ENCODE data around the gene CFAP221. TPM values are rescaled to one million over a fixed set of nuclear protein-coding genes. Genes with fewer than 3 reads are reported as not detected.

The CFAP221 gene
- total RNA-seq = not detected in 2 replicates
- long read RNA-seq = 0 reads

DNA sequence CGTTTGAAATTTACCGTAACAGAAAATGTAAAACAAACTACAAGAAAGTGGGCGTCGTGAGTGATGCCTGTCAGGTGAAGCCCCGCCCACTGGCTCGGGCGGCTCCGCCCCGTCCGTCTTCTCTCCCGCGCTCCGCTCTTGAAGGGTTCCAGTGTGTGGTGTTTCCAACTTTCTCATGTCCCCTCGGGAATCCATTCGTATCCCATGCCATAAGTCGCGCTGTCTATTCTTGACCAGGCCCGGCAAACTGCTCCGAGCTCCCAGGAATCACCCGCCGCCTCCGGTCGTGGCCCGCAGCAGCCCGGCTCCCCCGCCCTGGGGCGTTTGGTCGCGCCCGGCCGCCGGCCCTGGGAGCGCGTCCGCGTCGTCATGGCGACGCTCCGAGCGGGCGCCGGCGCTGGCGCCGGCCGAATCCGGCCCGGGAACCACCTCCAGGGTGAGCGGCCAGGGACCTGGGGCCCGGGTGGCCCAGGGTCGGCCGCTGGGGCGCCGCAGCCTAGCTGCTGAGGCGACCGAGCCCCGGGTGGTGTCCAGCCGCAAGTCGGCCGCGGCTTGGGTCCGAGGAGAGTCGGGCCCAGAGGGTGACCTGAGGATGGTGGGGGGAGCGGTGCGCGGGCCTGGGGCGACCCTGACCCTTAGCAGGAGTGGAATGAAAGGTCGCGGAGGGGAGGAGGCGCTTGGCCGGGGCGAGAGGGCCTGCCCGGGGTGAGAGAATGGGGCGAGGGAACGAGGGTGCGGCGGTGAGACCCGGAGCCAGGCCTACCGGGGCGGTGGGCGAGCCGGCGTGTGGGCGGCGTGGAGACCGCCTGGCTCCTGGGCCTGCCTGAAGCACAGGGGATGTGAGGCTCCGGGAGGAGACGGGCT lies at the start of gene CFAP221:
Gene CFAP221, plus strand, starts transcription at position 375 of the 864 bp plus-strand sequence. CDS start 1,683 bp downstream, outside the sequence.
- TF ChIP-seq, protein P1, sequence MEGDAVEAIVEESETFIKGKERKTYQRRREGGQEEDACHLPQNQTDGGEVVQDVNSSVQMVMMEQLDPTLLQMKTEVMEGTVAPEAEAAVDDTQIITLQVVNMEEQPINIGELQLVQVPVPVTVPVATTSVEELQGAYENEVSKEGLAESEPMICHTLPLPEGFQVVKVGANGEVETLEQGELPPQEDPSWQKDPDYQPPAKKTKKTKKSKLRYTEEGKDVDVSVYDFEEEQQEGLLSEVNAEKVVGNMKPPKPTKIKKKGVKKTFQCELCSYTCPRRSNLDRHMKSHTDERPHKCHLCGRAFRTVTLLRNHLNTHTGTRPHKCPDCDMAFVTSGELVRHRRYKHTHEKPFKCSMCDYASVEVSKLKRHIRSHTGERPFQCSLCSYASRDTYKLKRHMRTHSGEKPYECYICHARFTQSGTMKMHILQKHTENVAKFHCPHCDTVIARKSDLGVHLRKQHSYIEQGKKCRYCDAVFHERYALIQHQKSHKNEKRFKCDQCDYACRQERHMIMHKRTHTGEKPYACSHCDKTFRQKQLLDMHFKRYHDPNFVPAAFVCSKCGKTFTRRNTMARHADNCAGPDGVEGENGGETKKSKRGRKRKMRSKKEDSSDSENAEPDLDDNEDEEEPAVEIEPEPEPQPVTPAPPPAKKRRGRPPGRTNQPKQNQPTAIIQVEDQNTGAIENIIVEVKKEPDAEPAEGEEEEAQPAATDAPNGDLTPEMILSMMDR (IDR thresholded peaks at IDR 0.05) = no peak
- no peaks in the 10 kb centered on the region for H3K9me3 Mint-ChIP-seq (ENCODE audit: unreplicated experiment)
- H3K4me3 Mint-ChIP-seq (ENCODE audit: unreplicated experiment) = peak within 1 kb of the TSS; percentile 74
- DNase-seq (ENCODE audit: extremely low spot score, unreplicated experiment) = no peak
- H3K4me1 Mint-ChIP-seq (ENCODE audit: unreplicated experiment) = peaks cover 6% of the 10 kb centered on the region
- H3K36me3 Mint-ChIP-seq (ENCODE audit: unreplicated experiment) = no peaks in the 10 kb centered on the region
- H3K27me3 Mint-ChIP-seq (ENCODE audit: unreplicated experiment) = peaks cover 46% of the 10 kb centered on the region
- no peak within 1 kb of the TSS for H3K27ac Mint-ChIP-seq (ENCODE audit: unreplicated experiment)

DNA sequence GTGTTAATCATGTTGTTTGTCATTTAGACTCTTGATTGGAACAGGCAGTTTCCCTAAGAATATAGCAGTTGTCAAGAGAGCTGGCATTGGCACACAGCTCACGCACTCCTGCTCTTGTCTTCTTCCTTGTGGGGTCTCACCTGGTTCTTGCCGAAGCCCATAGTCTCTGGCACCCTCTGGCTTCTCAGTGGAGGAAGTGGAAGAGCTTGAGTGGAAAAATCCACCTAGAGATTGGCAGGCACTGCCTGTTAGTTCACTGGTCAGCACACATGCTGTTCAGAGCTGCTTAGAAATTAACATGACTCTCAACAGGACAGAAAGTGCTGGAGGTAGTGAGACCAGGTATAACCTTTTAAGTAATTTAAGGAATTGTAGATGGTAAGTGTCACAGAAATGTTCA lies 48.3 kb upstream of the CFAP221 start:
- H3K4me3 Mint-ChIP-seq (ENCODE audit: unreplicated experiment) = no peak overlapping the region
- DNase-seq (ENCODE audit: extremely low spot score, unreplicated experiment) = no peak
- TF ChIP-seq, protein P1 (IDR thresholded peaks at IDR 0.05) = no peak
- H3K27ac Mint-ChIP-seq (ENCODE audit: unreplicated experiment) = no peak overlapping the region
- H3K9me3 Mint-ChIP-seq (ENCODE audit: unreplicated experiment) = peaks cover 30% of the 10 kb centered on the region
- peaks cover 44% of the 10 kb centered on the region for H3K27me3 Mint-ChIP-seq (ENCODE audit: unreplicated experiment)
- peaks cover 2% of the 10 kb centered on the region for H3K36me3 Mint-ChIP-seq (ENCODE audit: unreplicated experiment)
- H3K4me1 Mint-ChIP-seq (ENCODE audit: unreplicated experiment) = peaks cover 11% of the 10 kb centered on the region

DNA sequence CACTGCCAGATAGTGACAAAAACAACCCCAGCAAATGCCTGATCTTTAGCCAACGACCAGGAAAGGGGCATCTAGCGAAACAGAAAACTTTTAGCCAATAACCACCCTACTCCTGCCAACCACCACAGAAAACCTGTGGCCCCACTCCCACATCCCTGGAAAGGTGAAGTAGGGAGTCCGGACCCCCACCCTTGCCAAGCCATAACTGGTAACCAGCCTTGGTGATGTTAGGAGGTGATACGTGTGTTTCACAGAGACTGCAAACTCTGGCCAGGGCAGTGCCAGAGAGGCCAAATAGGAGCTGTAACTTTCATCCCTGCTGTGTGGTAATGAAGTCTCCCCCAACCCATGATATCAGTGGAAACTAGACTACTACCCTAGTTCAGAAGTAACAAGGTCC lies 47.6 kb upstream of the CFAP221 start:
- DNase-seq (ENCODE audit: extremely low spot score, unreplicated experiment) = peak; percentile 66
- no peak overlapping the region for H3K4me3 Mint-ChIP-seq (ENCODE audit: unreplicated experiment)
- peaks cover 30% of the 10 kb centered on the region for H3K9me3 Mint-ChIP-seq (ENCODE audit: unreplicated experiment)
- peaks cover 44% of the 10 kb centered on the region for H3K27me3 Mint-ChIP-seq (ENCODE audit: unreplicated experiment)
- peaks cover 2% of the 10 kb centered on the region for H3K36me3 Mint-ChIP-seq (ENCODE audit: unreplicated experiment)
- no peak overlapping the region for H3K27ac Mint-ChIP-seq (ENCODE audit: unreplicated experiment)
- H3K4me1 Mint-ChIP-seq (ENCODE audit: unreplicated experiment) = peaks cover 9% of the 10 kb centered on the region
- TF ChIP-seq, protein P1 (IDR thresholded peaks at IDR 0.05) = no peak

DNA sequence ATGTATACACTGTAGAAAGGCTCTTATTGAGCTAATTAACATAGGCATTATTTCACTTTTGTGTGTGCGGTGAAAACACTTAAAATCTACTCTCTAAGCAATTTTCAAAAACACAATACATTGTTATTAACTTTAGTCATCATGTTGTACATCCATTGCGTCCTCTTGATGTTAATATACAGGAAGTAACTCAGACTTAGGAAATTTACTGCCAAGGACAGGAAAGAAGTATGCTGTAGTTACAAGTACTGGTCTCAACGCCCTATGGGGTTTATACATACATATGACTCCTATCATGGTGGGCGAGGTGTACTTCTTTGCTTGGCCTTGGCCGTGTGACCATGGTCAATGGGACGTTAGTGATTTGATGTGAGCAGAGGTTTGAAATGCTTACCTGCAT lies 35.5 kb upstream of the CFAP221 start:
- Mint-ChIP-seq H3K9me3 (ENCODE audit: unreplicated experiment) (no peaks in the 10 kb centered on the region), H3K36me3 (ENCODE audit: unreplicated experiment) (no peaks in the 10 kb centered on the region), H3K27ac (ENCODE audit: unreplicated experiment) (no peak overlapping the region), H3K4me1 (ENCODE audit: unreplicated experiment) (no peaks in the 10 kb centered on the region), H3K4me3 (ENCODE audit: unreplicated experiment) (no peak overlapping the region), H3K27me3 (ENCODE audit: unreplicated experiment) (peaks cover 13% of the 10 kb centered on the region)
- TF ChIP-seq, protein P1 (IDR thresholded peaks at IDR 0.05) = no peak
- DNase-seq (ENCODE audit: extremely low spot score, unreplicated experiment) = peak; percentile 42

DNA sequence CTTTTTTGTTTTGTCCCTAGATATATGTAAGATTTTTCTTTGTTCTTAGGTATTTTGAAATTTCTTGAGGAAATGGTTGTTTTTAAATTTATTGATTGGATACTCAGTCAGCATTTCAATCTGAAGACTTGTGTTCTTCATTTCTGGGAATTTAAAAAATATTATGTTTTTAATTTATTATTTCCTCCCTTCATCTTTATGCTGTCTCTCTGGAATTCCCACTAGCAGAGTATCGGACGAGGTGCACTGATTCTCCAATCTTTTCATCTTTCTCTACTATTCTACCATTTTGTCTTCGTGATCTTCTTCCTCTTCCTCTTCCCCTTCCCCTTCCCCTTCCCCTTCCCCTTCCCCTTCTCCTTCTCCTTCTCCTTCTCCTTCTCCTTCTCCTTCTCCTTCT lies 32.3 kb upstream of the CFAP221 start:
- peaks cover 13% of the 10 kb centered on the region for H3K27me3 Mint-ChIP-seq (ENCODE audit: unreplicated experiment)
- no peak overlapping the region for H3K27ac Mint-ChIP-seq (ENCODE audit: unreplicated experiment)
- H3K4me3 Mint-ChIP-seq (ENCODE audit: unreplicated experiment) = no peak overlapping the region
- TF ChIP-seq, protein P1 (IDR thresholded peaks at IDR 0.05) = no peak
- no peaks in the 10 kb centered on the region for H3K4me1 Mint-ChIP-seq (ENCODE audit: unreplicated experiment)
- H3K9me3 Mint-ChIP-seq (ENCODE audit: unreplicated experiment) = no peaks in the 10 kb centered on the region
- no peak for DNase-seq (ENCODE audit: extremely low spot score, unreplicated experiment)
- H3K36me3 Mint-ChIP-seq (ENCODE audit: unreplicated experiment) = no peaks in the 10 kb centered on the region
